H9 (cell line): Measurements from ENCODE around the gene ISLR2. TPM values are rescaled to one million over a fixed set of nuclear protein-coding genes. Genes with fewer than 3 reads are reported as not detected.
A peak's percentile ranks its signal among the peaks of the same experiment; 100 is the strongest.

Experiments used
- DNase-seq: peaks from one replicate; pipeline ENCODE4 v3.0.0-alpha.2; 2017
- H2AFZ ChIP-seq: one replicate; pipeline ENCODE4 v1.6.1; 2013; ENCODE audit warnings: mild to moderate bottlenecking, low read length, control low read depth, moderate library complexity
- H2AK5ac ChIP-seq: 2 replicates; pipeline ENCODE4 v1.6.1; 2013; ENCODE audit warnings: low read length, control low read depth, mixed read lengths; ENCODE audit not compliant: insufficient read length
- H2BK120ac ChIP-seq: one replicate; pipeline ENCODE4 v1.6.1; 2013; ENCODE audit warnings: low read depth, mild to moderate bottlenecking, low read length, control low read depth, inconsistent platforms; ENCODE audit not compliant: poor library complexity, severe bottlenecking
- H2BK12ac ChIP-seq: 2 replicates; pipeline ENCODE4 v1.6.1; 2013; ENCODE audit warnings: low read length, control low read depth, mixed read lengths, low read depth; ENCODE audit not compliant: insufficient read length
- H2BK15ac ChIP-seq: 2 replicates; pipeline ENCODE4 v1.6.1; 2013; ENCODE audit warnings: low read depth, low read length, control low read depth
- H2BK20ac ChIP-seq: one replicate; pipeline ENCODE4 v1.6.1; 2013; ENCODE audit warnings: low read depth, mild to moderate bottlenecking, low read length, control low read depth, inconsistent platforms; ENCODE audit not compliant: poor library complexity, severe bottlenecking
- H2BK5ac ChIP-seq: 2 replicates; pipeline ENCODE4 v1.6.1; 2013; ENCODE audit warnings: low read length, control low read depth, mixed read lengths; ENCODE audit not compliant: insufficient read length
- H3K14ac ChIP-seq: 2 replicates; pipeline ENCODE4 v1.6.1; 2013; ENCODE audit warnings: low read length, control low read depth; ENCODE audit not compliant: insufficient read depth
- H3K18ac ChIP-seq: 2 replicates; pipeline ENCODE4 v1.6.1; 2013; ENCODE audit warnings: low read depth, mild to moderate bottlenecking, mixed read lengths, low read length, control low read depth; ENCODE audit not compliant: insufficient read length
- H3K23ac ChIP-seq: 2 replicates; pipeline ENCODE4 v1.6.1; 2013; ENCODE audit warnings: low read length, control low read depth, mixed read lengths, low read depth; ENCODE audit not compliant: insufficient read length
- H3K23me2 ChIP-seq: 2 replicates; pipeline ENCODE4 v1.6.1; 2013; ENCODE audit warnings: low read depth, mild to moderate bottlenecking, mixed read lengths, low read length, control low read depth; ENCODE audit not compliant: insufficient read length, poor library complexity, severe bottlenecking
- H3K27ac ChIP-seq: 2 replicates; pipeline ENCODE4 v1.5.1; 2013; ENCODE audit warnings: low read length, control low read depth, mixed read lengths, low read depth; ENCODE audit not compliant: insufficient read length
- H3K27me3 ChIP-seq: 2 replicates; pipeline ENCODE4 v1.6.1; 2013; ENCODE audit warnings: low read length, control low read depth, inconsistent platforms; ENCODE audit not compliant: insufficient read depth
- H3K4ac ChIP-seq: 2 replicates; pipeline ENCODE4 v1.6.1; 2013; ENCODE audit warnings: low read depth, mild to moderate bottlenecking, control low read depth, inconsistent platforms, low read length, moderate library complexity
- H3K4me1 ChIP-seq: 2 replicates; pipeline ENCODE4 v1.6.1; 2013; ENCODE audit warnings: low read length, control low read depth, inconsistent platforms; ENCODE audit not compliant: insufficient read depth
- H3K4me2 ChIP-seq: 2 replicates; pipeline ENCODE4 v1.6.1; 2013; ENCODE audit warnings: low read length, control low read depth, mixed read lengths; ENCODE audit not compliant: insufficient read length, insufficient read depth
- H3K56ac ChIP-seq: 2 replicates; pipeline ENCODE4 v1.6.1; 2013; ENCODE audit warnings: low read depth, mild to moderate bottlenecking, mixed read lengths, low read length, control low read depth; ENCODE audit not compliant: insufficient read length
- H3K79me1 ChIP-seq: 2 replicates; pipeline ENCODE4 v1.6.1; 2013; ENCODE audit warnings: low read depth, mild to moderate bottlenecking, moderate library complexity, low read length, control low read depth, inconsistent platforms; ENCODE audit not compliant: insufficient read depth, poor library complexity, severe bottlenecking
- H3K79me2 ChIP-seq: 2 replicates; pipeline ENCODE4 v1.6.1; 2013; ENCODE audit warnings: low read length, control low read depth, inconsistent platforms; ENCODE audit not compliant: insufficient read depth
- H3K9ac ChIP-seq: 2 replicates; pipeline ENCODE4 v1.6.1; 2013; ENCODE audit warnings: low read length, control low read depth, mixed read lengths; ENCODE audit not compliant: insufficient read length; ENCODE audit errors: extremely low read depth
- H3K9me3 ChIP-seq: one replicate; pipeline ENCODE4 v1.6.1; 2013; ENCODE audit warnings: low read depth, low read length, inconsistent platforms; ENCODE audit not compliant: control insufficient read depth
- H3T11ph ChIP-seq: one replicate; pipeline ENCODE4 v1.6.1; 2013; ENCODE audit warnings: mild to moderate bottlenecking, low read length, control low read depth, inconsistent platforms
- H4K20me1 ChIP-seq: one replicate; pipeline ENCODE4 v1.6.1; 2013; ENCODE audit not compliant: control insufficient read depth, insufficient read length, insufficient read depth
- H4K5ac ChIP-seq: 2 replicates; pipeline ENCODE4 v1.6.1; 2013; ENCODE audit warnings: low read depth, mild to moderate bottlenecking, mixed read lengths, low read length, control low read depth; ENCODE audit not compliant: insufficient read length
- H4K8ac ChIP-seq: replicated peaks from 2 replicates; pipeline ENCODE4 v1.6.1; 2013; ENCODE audit warnings: low read length, control low read depth, mixed read lengths, low read depth; ENCODE audit not compliant: insufficient read length
- H4K91ac ChIP-seq: 2 replicates; pipeline ENCODE4 v1.6.1; 2013; ENCODE audit warnings: low read depth, mild to moderate bottlenecking, moderate library complexity, mixed read lengths, low read length, control low read depth; ENCODE audit not compliant: insufficient read length
- H3K27ac Mint-ChIP-seq, 3 experiments: 2 replicates in 2 of 3; 3 replicates in 1 of 3; pipeline ENCODE4 v1.8.0; 2020 to 2021; ENCODE audit warnings: mixed read lengths in 3 of 3, mild to moderate bottlenecking in 1 of 3, moderate library complexity in 1 of 3
- H3K27me3 Mint-ChIP-seq: 2 replicates; pipeline ENCODE4 v1.8.0; 2021; ENCODE audit warnings: low read depth, mild to moderate bottlenecking, moderate library complexity, mixed read lengths
- H3K36me3 Mint-ChIP-seq, 3 experiments: 2 replicates in 2 of 3; 3 replicates in 1 of 3; pipeline ENCODE4 v1.8.0; 2020 to 2021; ENCODE audit warnings: low read depth in 3 of 3, mixed read lengths in 3 of 3; ENCODE audit not compliant: insufficient read depth in 1 of 3
- H3K4me1 Mint-ChIP-seq, 2 experiments: 2 replicates each; pipeline ENCODE4 v1.8.0; 2020; ENCODE audit warnings: mixed read lengths in 2 of 2
- H3K4me3 Mint-ChIP-seq, 2 experiments: 2 replicates in 1 of 2; 3 replicates in 1 of 2; pipeline ENCODE4 v1.8.0; 2020 to 2021; ENCODE audit warnings: mild to moderate bottlenecking in 2 of 2, mixed read lengths in 2 of 2, moderate library complexity in 1 of 2
- H3K9me3 Mint-ChIP-seq, 2 experiments: 2 replicates in 1 of 2; 3 replicates in 1 of 2; pipeline ENCODE4 v1.8.0; 2020; ENCODE audit warnings: mild to moderate bottlenecking in 2 of 2, mixed read lengths in 2 of 2, moderate library complexity in 1 of 2
- WGBS: extraction: QIAGEN DNeasy Blood & Tissue Kit; methylation state at CpG from one replicate; pipeline ENCODE4 v1.1.7; 2013; ENCODE audit warnings: missing lambda C conversion rate, low lambda C conversion rate, mixed read lengths; ENCODE audit not compliant: insufficient read length; ENCODE audit errors: extremely low coverage; 5-methylcytosine and 5-hydroxymethylcytosine counted together
- total RNA-seq: library from RNA; stranded (reverse); gene quantifications from 2 replicates; pipeline ENCODE4 v1.2.1, GENCODE V29; 2021
- TF ChIP-seq, protein P1 (sequence below): fragments of 200-600 bp; sonication (generic); conservative IDR thresholded peaks from 3 replicates; pipeline ENCODE4 v1.8.0; 2021; ENCODE audit warnings: antibody characterized with exemption, mild to moderate bottlenecking

ISLR2 gene
- total RNA-seq, 1 experiment from 2014 or later, result 0.09 TPM

- Histone ChIP-seq H3K9ac (no peak overlapping the region), H4K8ac (no peak overlapping the region), H3K27me3 (peaks cover 69% of the 10 kb centered on the region), H3K18ac (no peak overlapping the region), H3K4me1 (no peaks in the 10 kb centered on the region; the same call in 1 of the 2 replicates), H4K5ac (no peak overlapping the region), H3K14ac (no peak overlapping the region), H2AK5ac (no peak overlapping the region), H3K4me2 (peak overlapping the region; percentile 82), H2AFZ (no peak overlapping the region), H3T11ph (no peak overlapping the region), H4K20me1 (peaks cover 4% of the 10 kb centered on the region), H2BK12ac (no peak overlapping the region), H3K23ac (no peak overlapping the region), H3K27ac (no peak overlapping the region), H2BK120ac (no peak overlapping the region), H3K9me3 (no peaks in the 10 kb centered on the region), H4K91ac (no peak overlapping the region), H2BK5ac (no peak overlapping the region), H2BK15ac (no peak overlapping the region), H3K79me2 (no peaks in the 10 kb centered on the region), H3K56ac (no peak overlapping the region), H3K4ac (no peak overlapping the region), H2BK20ac (no peak overlapping the region), H3K23me2 (peaks cover 20% of the 10 kb centered on the region), H3K79me1 (no peaks in the 10 kb centered on the region)
- peaks cover 99% of the 10 kb centered on the region for H3K27me3 Mint-ChIP-seq
- H3K4me3 Mint-ChIP-seq, result peak overlapping the region; percentile 36 to 78
- WGBS, result no CpG with 5 or more reads among the region's 40 CpGs
- H3K27ac Mint-ChIP-seq, result no peak overlapping the region; a peak in 1 of 7 replicates
- H3K4me1 Mint-ChIP-seq, result peaks cover 49 to 59% of the 10 kb centered on the region in 2 experiments
- no peaks in the 10 kb centered on the region; a peak in 3 of 7 replicates for H3K36me3 Mint-ChIP-seq
- TF ChIP-seq, protein P1, sequence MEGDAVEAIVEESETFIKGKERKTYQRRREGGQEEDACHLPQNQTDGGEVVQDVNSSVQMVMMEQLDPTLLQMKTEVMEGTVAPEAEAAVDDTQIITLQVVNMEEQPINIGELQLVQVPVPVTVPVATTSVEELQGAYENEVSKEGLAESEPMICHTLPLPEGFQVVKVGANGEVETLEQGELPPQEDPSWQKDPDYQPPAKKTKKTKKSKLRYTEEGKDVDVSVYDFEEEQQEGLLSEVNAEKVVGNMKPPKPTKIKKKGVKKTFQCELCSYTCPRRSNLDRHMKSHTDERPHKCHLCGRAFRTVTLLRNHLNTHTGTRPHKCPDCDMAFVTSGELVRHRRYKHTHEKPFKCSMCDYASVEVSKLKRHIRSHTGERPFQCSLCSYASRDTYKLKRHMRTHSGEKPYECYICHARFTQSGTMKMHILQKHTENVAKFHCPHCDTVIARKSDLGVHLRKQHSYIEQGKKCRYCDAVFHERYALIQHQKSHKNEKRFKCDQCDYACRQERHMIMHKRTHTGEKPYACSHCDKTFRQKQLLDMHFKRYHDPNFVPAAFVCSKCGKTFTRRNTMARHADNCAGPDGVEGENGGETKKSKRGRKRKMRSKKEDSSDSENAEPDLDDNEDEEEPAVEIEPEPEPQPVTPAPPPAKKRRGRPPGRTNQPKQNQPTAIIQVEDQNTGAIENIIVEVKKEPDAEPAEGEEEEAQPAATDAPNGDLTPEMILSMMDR, result no peak
- peak; percentile 73 for DNase-seq
- H3K9me3 Mint-ChIP-seq, result peaks cover 2 to 6% of the 10 kb centered on the region in 2 experiments; a peak in 2 of 5 replicates
Observed at GRCh38 chr15:74129586-74130154, 716 bp upstream of the ISLR2 start.
